ENCODE data around the gene TRIM41. TPM values are rescaled to one million over a fixed set of nuclear protein-coding genes. Genes with fewer than 3 reads are reported as not detected.

Gene TRIM41
- total RNA-seq, 1 donor from 2014 or later, result 105 TPM

DNA sequence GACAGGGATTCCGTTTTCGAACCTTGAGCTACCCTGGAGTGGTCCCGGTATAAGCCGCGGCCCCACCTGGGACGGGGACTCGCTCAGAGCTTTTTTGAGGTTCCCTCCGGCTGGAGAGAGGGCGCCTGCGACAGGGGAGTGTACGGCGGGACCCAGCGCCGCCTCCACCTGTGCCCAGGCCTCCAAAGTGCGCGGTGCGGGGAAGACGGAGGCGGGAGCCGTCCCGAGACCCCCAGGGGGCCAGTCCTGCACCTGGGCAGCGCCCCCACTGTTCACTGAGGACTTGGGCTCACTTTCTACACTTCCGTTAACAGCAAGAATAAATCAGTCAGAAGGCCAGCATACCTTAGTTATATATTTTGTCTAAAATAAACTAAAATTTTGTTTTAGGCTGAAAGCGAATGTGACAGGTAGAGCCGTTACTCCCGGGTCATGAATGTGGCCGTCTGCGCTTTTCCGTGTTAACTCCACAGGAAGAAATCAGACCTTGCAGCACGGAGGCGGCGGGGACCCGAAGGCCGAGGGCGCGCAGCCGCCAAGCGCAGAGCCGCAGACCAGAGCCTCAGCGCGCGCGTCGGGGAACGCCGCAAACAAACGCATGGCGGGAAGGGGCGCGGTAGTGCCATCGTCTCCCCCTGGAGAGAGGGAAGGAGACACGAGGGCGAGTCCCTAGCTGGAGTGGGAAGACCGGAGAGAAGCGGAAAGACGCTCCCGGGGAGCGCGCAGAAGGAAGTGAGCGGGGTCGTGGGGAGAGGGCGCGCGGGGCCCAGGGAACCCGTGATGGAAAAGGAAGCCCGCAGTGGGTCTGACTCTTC is 32.2 kb upstream of the TRIM41 start:
- Histone ChIP-seq H3K27ac (peak overlapping the region; percentile 82 to 88), H3K4me1 (peaks cover 3 to 10% of the 10 kb centered on the region in 2 donors), H3K4me3 (peak overlapping the region; percentile 61 to 84), H3K36me3 (no peaks in the 10 kb centered on the region), H3K27me3 (no peaks in the 10 kb centered on the region), H3K9me3 (no peaks in the 10 kb centered on the region)
- TF ChIP-seq, protein P1, sequence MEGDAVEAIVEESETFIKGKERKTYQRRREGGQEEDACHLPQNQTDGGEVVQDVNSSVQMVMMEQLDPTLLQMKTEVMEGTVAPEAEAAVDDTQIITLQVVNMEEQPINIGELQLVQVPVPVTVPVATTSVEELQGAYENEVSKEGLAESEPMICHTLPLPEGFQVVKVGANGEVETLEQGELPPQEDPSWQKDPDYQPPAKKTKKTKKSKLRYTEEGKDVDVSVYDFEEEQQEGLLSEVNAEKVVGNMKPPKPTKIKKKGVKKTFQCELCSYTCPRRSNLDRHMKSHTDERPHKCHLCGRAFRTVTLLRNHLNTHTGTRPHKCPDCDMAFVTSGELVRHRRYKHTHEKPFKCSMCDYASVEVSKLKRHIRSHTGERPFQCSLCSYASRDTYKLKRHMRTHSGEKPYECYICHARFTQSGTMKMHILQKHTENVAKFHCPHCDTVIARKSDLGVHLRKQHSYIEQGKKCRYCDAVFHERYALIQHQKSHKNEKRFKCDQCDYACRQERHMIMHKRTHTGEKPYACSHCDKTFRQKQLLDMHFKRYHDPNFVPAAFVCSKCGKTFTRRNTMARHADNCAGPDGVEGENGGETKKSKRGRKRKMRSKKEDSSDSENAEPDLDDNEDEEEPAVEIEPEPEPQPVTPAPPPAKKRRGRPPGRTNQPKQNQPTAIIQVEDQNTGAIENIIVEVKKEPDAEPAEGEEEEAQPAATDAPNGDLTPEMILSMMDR (IDR thresholded peaks at IDR 0.05), result peak in 1 of 3 experiments; percentile 26
- DNase-seq (ENCODE audit: low spot score in 2 of 2), result peak in 1 of 2 donors; percentile 76
- intact Hi-C loops (cut with DNase I), result loop anchor here (1.0 kb wide), 4 partner anchors 15 to 55 kb away; partner anchors contain the start of gene TRIM41

DNA sequence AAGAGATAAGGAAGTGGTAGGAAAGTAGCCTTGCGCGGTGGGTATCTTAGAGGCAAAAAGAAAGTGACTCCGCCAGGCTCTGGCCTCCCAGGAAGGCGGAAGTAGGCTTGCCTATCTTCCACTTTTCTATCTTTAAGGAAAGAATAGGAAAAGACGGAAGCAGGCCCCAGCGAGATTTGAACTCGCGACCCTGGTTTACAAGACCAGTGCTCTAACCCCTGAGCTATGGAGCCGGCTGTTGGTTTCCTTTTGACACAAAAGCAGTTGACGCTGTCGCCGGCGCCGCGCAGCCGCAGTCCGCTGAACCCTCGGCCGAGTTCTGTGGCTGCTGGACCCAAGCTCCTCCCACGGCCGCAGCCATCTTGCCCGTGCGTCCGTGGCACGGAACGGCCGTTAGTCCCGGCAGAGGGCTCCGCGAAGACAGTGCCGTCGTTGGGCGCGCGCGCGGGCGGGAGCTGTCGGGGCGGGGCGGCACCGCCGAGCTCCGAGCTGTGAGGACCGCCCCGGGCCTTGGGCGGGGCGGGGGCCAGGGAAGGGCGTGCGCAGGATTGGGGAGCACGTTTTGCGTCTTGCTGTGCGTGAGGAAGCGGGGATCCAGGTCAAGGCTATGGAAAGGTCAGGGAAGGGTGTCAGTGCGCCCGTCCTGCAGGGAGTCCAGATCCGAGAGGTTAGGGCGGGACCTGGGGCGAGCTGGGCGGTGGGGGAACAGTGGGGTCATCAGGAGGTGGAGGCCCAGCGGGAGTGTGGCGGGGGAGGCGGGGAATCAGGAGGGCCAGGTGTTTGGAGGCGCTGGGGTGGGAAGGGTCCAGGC is 31.4 kb upstream of the TRIM41 start:
- intact Hi-C loops (cut with DNase I), result loop anchor here (1.0 kb wide), 4 partner anchors 15 to 55 kb away; partner anchors contain the start of gene TRIM41
- peak; percentile 86 to 98 for DNase-seq (ENCODE audit: low spot score in 2 of 2)
- Histone ChIP-seq H3K4me1 (peaks cover 3 to 10% of the 10 kb centered on the region in 2 donors), H3K4me3 (peak overlapping the region; percentile 61 to 84), H3K27ac (peak overlapping the region; percentile 82 to 88), H3K9me3 (no peaks in the 10 kb centered on the region), H3K36me3 (no peaks in the 10 kb centered on the region), H3K27me3 (no peaks in the 10 kb centered on the region)
- TF ChIP-seq, protein P1 (IDR thresholded peaks at IDR 0.05), result no peak

DNA sequence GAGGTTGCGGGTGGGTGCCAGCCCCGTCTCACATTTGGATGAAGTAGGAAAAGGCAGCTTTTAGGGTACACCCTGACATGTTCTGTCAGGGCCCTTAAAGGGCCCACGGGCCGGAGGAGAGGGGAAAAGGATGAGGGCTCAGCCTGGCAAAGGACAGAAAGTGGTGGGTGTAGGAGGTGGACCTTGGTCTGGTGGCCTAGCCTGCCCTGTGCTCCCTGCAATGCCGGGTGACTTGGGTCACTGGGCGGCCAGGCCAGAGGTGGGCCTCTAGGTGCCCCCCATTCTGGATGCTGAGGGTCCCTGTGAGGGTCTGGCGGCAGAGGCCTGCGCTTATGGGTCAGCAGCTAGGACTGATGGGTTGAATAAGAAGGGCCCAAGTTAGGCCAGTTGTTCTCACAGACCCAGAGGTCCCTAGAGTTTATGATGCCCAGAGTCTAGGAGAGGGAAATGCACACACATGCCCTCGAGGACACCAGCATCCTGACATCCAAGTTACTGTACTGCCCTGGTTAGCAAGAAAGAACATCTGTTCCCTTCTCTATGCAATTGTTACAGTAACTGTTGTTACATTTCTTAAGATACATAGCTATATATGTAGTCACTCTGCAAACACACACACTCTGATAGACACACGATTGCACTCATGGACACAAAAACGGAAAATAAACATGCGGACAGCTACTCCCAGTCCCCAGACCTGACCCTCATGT is 30.6 kb upstream of the TRIM41 start:
- Histone ChIP-seq H3K9me3 (no peaks in the 10 kb centered on the region), H3K27me3 (no peaks in the 10 kb centered on the region), H3K4me1 (peaks cover 3 to 10% of the 10 kb centered on the region in 2 donors), H3K36me3 (no peaks in the 10 kb centered on the region), H3K27ac (peak overlapping the region; percentile 82 to 88), H3K4me3 (peak overlapping the region; percentile 61 to 84)
- no peak for DNase-seq (ENCODE audit: low spot score in 2 of 2)
- TF ChIP-seq, protein P1 (IDR thresholded peaks at IDR 0.05), result no peak
- intact Hi-C loops (cut with DNase I), result no loop called here

DNA sequence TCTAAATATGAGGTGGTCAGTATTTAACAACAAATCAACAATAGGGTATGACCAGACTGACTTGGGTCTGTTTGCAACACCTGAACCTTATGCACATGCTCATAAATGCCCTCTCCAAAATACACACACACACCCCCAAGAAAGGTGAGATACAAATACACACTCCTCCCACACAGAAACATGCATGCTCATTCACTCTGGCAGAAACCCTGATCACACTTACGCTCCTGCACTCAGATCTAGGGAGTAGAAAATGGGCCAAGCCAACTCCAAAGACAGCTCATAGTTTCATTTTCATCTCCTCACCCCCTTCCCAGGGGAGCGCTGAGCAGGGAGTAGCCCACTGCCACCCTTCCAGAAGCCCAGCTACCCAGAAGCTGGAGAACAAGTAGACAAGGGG is 29.4 kb upstream of the TRIM41 start:
- Histone ChIP-seq H3K36me3 (no peaks in the 10 kb centered on the region), H3K4me1 (peaks cover 3 to 10% of the 10 kb centered on the region in 2 donors), H3K9me3 (no peaks in the 10 kb centered on the region), H3K27ac (no peak overlapping the region), H3K4me3 (no peak overlapping the region), H3K27me3 (no peaks in the 10 kb centered on the region)
- no peak for DNase-seq (ENCODE audit: low spot score in 2 of 2)
- TF ChIP-seq, protein P1 (IDR thresholded peaks at IDR 0.05), result no peak
- intact Hi-C loops (cut with DNase I), result no loop called here

DNA sequence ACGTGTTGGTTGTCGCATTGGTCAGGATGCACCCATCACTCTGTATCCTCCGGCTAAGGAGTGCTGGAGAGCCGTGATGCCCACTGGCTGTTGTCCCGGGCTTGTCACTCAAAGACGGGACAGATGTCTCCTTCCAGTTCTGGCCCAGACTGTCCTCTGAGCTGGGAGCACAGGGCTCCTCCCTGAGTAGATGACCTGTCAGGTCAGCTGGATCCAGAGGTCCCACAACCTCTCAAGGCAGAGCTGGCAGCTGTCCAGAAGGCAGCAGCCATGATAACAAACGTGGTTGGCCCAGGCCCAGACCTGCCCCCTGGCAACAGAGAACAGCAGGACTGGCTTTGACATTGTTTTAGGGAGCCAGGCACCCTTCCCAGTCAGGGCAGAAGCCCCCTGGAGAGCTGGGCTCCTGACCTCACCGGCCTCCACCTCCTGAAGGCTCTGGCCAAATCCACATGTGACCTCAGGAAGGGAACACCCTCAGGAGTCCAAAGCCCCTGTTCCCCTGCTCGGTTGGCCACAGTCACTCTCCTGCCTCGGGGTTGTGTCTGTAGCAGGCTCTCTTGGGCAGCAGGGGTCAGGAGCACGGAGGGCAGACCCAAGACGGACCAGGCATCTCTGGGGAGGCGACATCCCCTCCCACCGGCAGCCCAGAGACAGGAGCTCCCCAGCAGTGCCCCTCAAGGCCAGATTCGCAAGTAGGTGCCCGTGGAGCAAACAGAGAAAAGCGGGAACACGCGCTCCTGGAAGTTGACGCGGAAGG is 28.4 kb upstream of the TRIM41 start:
- TF ChIP-seq, protein P1 (IDR thresholded peaks at IDR 0.05), result no peak

More for the DNA sequence above, 28.4 kb upstream of the TRIM41 start:
- no peak overlapping the region for H3K27ac ChIP-seq
- H3K27me3 ChIP-seq, result no peaks in the 10 kb centered on the region
- H3K4me3 ChIP-seq, result no peak overlapping the region
- no peaks in the 10 kb centered on the region for H3K36me3 ChIP-seq
- DNase-seq (ENCODE audit: low spot score in 2 of 2), result no peak
- no peaks in the 10 kb centered on the region for H3K9me3 ChIP-seq
- H3K4me1 ChIP-seq, result peaks cover 3 to 10% of the 10 kb centered on the region in 2 donors
- intact Hi-C loops (cut with DNase I), result no loop called here

Data from ascending aorta (tissue), 2 donors.